SK-N-SH (cell line): ENCODE results near the gene PRAF2. TPM values are rescaled to one million over a fixed set of nuclear protein-coding genes. Genes with fewer than 3 reads are reported as not detected.

Source experiments
- CTCF ChIA-PET: fragments of 300-600, 350-600 bp; formaldehyde crosslinking; extraction: SDS; loops from one replicate; lab custom pipeline; 2021; lab: Yijun Ruan, JAX
- POLR2A ChIA-PET: fragments of 350-600 bp; sonication (Branson Sonifier 250); formaldehyde crosslinking; extraction: SDS; loops from one replicate; lab custom pipeline; 2020; ENCODE audit warnings: antibody characterized with exemption, inconsistent platforms; lab: Yijun Ruan, JAX
- DNase-seq: peaks from one replicate; pipeline ENCODE4 v3.0.0; 2012
- H2AFZ ChIP-seq: fragments of 200-600 bp; sonication (generic); 2 replicates; pipeline ENCODE4 v1.8.1; 2016; ENCODE audit warnings: antibody characterized with exemption, mild to moderate bottlenecking, low read depth
- H3F3A ChIP-seq: fragments of 200-600 bp; sonication (generic); replicated peaks from 2 replicates; pipeline ENCODE3; 2016; ENCODE audit warnings: antibody characterized with exemption, mild to moderate bottlenecking; ENCODE audit not compliant: insufficient read depth
- H3K27ac ChIP-seq, 2 experiments: fragments of 200-500 bp in 1 of 2; fragments of 200-600 bp in 1 of 2; sonication (Bioruptor generic) in 1 of 2; sonication (generic), shearing (Covaris generic) in 1 of 2; 2 replicates each; pipeline versions ENCODE4 v1.5.1 to v1.6.1; 2014 to 2016; ENCODE audit warnings: low read depth in 2 of 2, inconsistent platforms in 1 of 2, low read length in 1 of 2, mild to moderate bottlenecking in 1 of 2, mixed read lengths in 1 of 2
- H3K27me3 ChIP-seq: fragments of 200-600 bp; sonication (generic), shearing (Covaris generic); 2 replicates; pipeline ENCODE4 v1.6.1; 2016; ENCODE audit warnings: mixed run types; ENCODE audit not compliant: insufficient read depth
- H3K36me3 ChIP-seq, 2 experiments: fragments of 200-500 bp in 1 of 2; fragments of 200-600 bp in 1 of 2; sonication (Bioruptor generic) in 1 of 2; sonication (generic) in 1 of 2; replicated peaks in 1 of 2; 2 replicates each; pipeline versions ENCODE3 to v1.5.1; 2014 to 2016; ENCODE audit warnings: low read length in 1 of 2, mild to moderate bottlenecking in 1 of 2; ENCODE audit not compliant: insufficient read depth in 2 of 2, control insufficient read depth in 1 of 2
- H3K4me1 ChIP-seq, 2 experiments: fragments of 200-500 bp in 1 of 2; fragments of 200-600 bp in 1 of 2; sonication (Bioruptor generic) in 1 of 2; sonication (generic), shearing (Covaris generic) in 1 of 2; 2 replicates each; pipeline versions ENCODE4 v1.5.1 to v1.6.1; 2014 to 2016; ENCODE audit warnings: low read depth in 1 of 2, low read length in 1 of 2, mixed run types in 1 of 2; ENCODE audit not compliant: insufficient read depth in 2 of 2, control insufficient read depth in 1 of 2
- H3K4me2 ChIP-seq: fragments of 200-600 bp; sonication (generic), shearing (Covaris generic); 2 replicates; pipeline ENCODE4 v1.6.1; 2017; ENCODE audit warnings: mixed run types
- H3K4me3 ChIP-seq, 2 experiments: fragments of 200-500 bp in 1 of 2; fragments of 200-600 bp in 1 of 2; sonication (Bioruptor generic) in 1 of 2; sonication (generic), shearing (Covaris generic) in 1 of 2; 2 replicates each; pipeline versions ENCODE4 v1.5.1 to v1.8.1; 2014 to 2016; ENCODE audit warnings: low read depth in 2 of 2, inconsistent platforms in 1 of 2, low read length in 1 of 2, mild to moderate bottlenecking in 1 of 2, mixed read lengths in 1 of 2, moderate library complexity in 1 of 2
- H3K79me2 ChIP-seq: fragments of 200-600 bp; sonication (generic); 2 replicates; pipeline ENCODE4 v1.8.1; 2017; ENCODE audit warnings: mild to moderate bottlenecking; ENCODE audit not compliant: insufficient read depth
- H3K9ac ChIP-seq: fragments of 200-600 bp; sonication (generic); 2 replicates; pipeline ENCODE4 v1.6.1; 2017; ENCODE audit warnings: mixed run types
- H3K9me2 ChIP-seq: fragments of 200-600 bp; sonication (generic); 2 replicates; pipeline ENCODE4 v1.6.1; 2017; ENCODE audit warnings: mixed run types
- H3K9me3 ChIP-seq: fragments of 200-600 bp; sonication (generic); 2 replicates; pipeline ENCODE4 v1.6.1; 2017; ENCODE audit warnings: mixed run types, mild to moderate bottlenecking, moderate library complexity
- H4K20me1 ChIP-seq: fragments of 200-600 bp; sonication (generic); 2 replicates; pipeline ENCODE4 v1.6.1; 2017; ENCODE audit warnings: mild to moderate bottlenecking, mixed run types; ENCODE audit not compliant: insufficient read depth
- CHD2 ChIP-seq: fragments of 150-350 bp; IDR thresholded peaks from 2 replicates; pipeline ENCODE4 v1.6.1; 2018; ENCODE audit warnings: low read length; ENCODE audit not compliant: partially characterized antibody
- EZH2phosphoT487 ChIP-seq: fragments of 200-600 bp; sonication (generic); IDR thresholded peaks from 2 replicates; pipeline ENCODE4 v1.6.1; 2017; ENCODE audit warnings: low read depth, mixed run types, mild to moderate bottlenecking, antibody characterized with exemption, moderate library complexity, borderline replicate concordance
- FOSL2 ChIP-seq: IDR thresholded peaks from 2 replicates; pipeline ENCODE4 v1.4.0; 2012; ENCODE audit warnings: low read depth, mild to moderate bottlenecking, moderate library complexity, borderline replicate concordance
- FOXJ3 ChIP-seq: sonication (generic); formaldehyde crosslinking; IDR thresholded peaks from 2 replicates; pipeline ENCODE4 v1.5.1; 2020; ENCODE audit warnings: mild to moderate bottlenecking, missing genetic modification reagents
- FOXM1 ChIP-seq: IDR thresholded peaks from 2 replicates; pipeline ENCODE4 v1.4.0; 2012; ENCODE audit warnings: low read depth, mild to moderate bottlenecking
- GATA2 ChIP-seq: sonication (generic); formaldehyde crosslinking; IDR thresholded peaks from 2 replicates; pipeline ENCODE4 v1.5.0; 2020; ENCODE audit warnings: mild to moderate bottlenecking, missing genetic modification reagents
- JUND ChIP-seq: IDR thresholded peaks from 2 replicates; pipeline ENCODE4 v1.4.0; 2012
- MEF2A ChIP-seq: IDR thresholded peaks from 2 replicates; pipeline ENCODE4 v1.4.0; 2012; ENCODE audit warnings: low read depth, borderline replicate concordance
- MXI1 ChIP-seq: IDR thresholded peaks from 2 replicates; pipeline ENCODE4 v1.6.1; 2012; ENCODE audit warnings: mild to moderate bottlenecking, low read depth, low read length, improper control_type of control experiment
- NFIC ChIP-seq: IDR thresholded peaks from 2 replicates; pipeline ENCODE4 v1.4.0; 2012; ENCODE audit warnings: borderline replicate concordance
- NRF1 ChIP-seq: IDR thresholded peaks from 2 replicates; pipeline ENCODE4 v1.6.1; 2012; ENCODE audit warnings: low read depth, mild to moderate bottlenecking, low read length
- RCOR1 ChIP-seq: fragments of 150-350 bp; IDR thresholded peaks from 2 replicates; pipeline ENCODE4 v1.6.1; 2017; ENCODE audit warnings: antibody characterized with exemption, low read length
- RFX5 ChIP-seq: IDR thresholded peaks from 2 replicates; pipeline ENCODE4 v1.6.1; 2012; ENCODE audit warnings: mild to moderate bottlenecking, improper control_type of control experiment, low read length
- RXRA ChIP-seq: IDR thresholded peaks from 2 replicates; pipeline ENCODE4 v1.4.0; 2012; ENCODE audit warnings: low read depth, mild to moderate bottlenecking, borderline replicate concordance
- SIN3A ChIP-seq: IDR thresholded peaks from 2 replicates; pipeline ENCODE4 v1.6.1; 2012; ENCODE audit warnings: low read depth, mild to moderate bottlenecking, low read length, moderate library complexity, borderline replicate concordance
- SMC3 ChIP-seq: IDR thresholded peaks from 2 replicates; pipeline ENCODE4 v1.6.1; 2012; ENCODE audit warnings: low read depth, low read length, improper control_type of control experiment
- TAF1 ChIP-seq: IDR thresholded peaks from 2 replicates; pipeline ENCODE4 v1.6.1; 2012; ENCODE audit warnings: low read depth, mild to moderate bottlenecking, low read length, moderate library complexity, borderline replicate concordance
- YY1 ChIP-seq: IDR thresholded peaks from 2 replicates; pipeline ENCODE4 v1.4.0; 2012; ENCODE audit warnings: low read depth, mild to moderate bottlenecking
- WGBS: methylation state at CpG from one replicate; pipeline ENCODE4 v1.1.6; 2017; ENCODE audit warnings: low lambda C conversion rate; 5-methylcytosine and 5-hydroxymethylcytosine counted together
- polyA plus RNA-seq, 3 experiments: library from polyadenylated mRNA; depleted of rRNA; stranded (reverse); fragments of >200 nt; gene quantifications; 2 replicates each; pipeline ENCODE4 v1.2.3, GENCODE V29; 2012
- TF ChIP-seq, protein P1 (sequence below): IDR thresholded peaks from 2 replicates; pipeline ENCODE4 v1.4.0; 2012; ENCODE audit warnings: low read depth, borderline replicate concordance
- TF ChIP-seq, protein P2 (sequence below): IDR thresholded peaks from 2 replicates; pipeline ENCODE4 v1.4.0; 2012; ENCODE audit warnings: low read depth, borderline replicate concordance
- TF ChIP-seq, protein P3 (sequence below): IDR thresholded peaks from 2 replicates; pipeline ENCODE4 v1.4.0; 2012; ENCODE audit warnings: low read depth

Gene PRAF2
- polyA plus RNA-seq, 1 of the 3 experiments (the other 2 are of a cell fraction), result 91.9 TPM

DNA sequence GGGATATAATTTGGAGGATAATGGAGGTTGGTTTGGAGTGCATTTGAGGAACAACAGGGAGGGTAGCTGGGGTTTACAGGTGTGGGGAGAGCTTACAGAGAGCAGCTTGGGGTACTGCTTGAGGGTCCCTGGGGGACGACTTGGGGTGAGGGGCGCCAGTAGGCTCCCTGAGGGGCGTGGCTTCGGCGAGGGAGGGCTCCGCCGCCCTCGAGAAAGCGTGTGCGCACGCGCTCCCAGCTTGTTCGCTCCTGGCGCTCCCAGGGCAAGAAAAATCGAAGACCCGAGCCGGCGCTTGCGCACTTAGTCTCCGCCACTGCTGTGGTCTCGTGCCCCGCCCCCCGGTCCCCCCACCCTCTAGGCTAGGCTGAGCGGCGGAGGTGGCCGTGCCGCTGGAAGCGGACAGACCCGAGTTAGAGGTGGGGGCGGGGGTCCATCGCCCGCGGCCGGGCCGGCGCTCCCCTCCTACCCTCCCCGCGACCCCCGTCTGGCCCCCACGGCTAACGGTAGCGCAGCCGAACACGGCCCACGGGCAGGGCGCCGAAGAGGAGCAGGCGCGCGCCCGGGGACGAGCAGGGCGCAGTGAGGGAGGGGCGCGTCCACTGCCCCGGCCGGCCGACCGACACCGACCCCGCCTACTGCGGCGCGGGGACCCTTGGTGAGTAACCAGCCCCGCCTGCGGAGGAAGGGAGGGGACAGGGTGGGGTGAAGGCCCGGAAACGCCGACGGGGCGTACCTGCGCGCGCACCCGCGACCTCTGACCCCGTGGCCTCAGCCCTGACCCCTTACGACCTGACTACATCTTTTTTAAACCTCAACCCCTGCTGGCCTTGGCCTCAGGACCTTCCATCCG lies 20.4 kb downstream of the PRAF2 start:
- POLR2A ChIA-PET, result no interaction called here

DNA sequence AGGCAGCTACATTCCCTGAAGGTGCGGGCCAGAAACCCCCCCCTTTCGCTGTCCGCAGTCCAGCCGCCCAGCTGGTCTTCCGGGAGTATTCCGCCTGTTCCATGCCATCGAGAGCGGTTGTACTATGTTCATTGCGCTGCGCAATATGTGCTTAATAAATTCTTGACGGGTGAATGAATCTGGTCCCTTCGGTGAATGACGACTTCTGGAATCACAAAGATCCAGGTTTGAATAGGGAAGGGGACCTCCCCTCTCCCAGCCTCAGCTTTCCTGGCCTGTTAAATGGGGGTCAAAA lies 29.9 kb downstream of the PRAF2 start:
- ChIA-PET CTCF (interaction anchor here (0.7 to 2.2 kb wide), 6 partner anchors 15 to 412 kb away, joined by 3 to 5 read pairs (median 4); partner anchors contain the start of gene CCDC120), POLR2A (no interaction called here)
- H3K9me2 ChIP-seq, result no peaks in the 10 kb centered on the region
- peaks cover 41% of the 10 kb centered on the region for H3K79me2 ChIP-seq
- H3K4me1 ChIP-seq, result peaks cover 8 to 17% of the 10 kb centered on the region in 2 experiments; a peak in 3 of 4 replicates
- peak overlapping the region in 1 of 2 experiments; percentile 28; a peak in 1 of 4 replicates for H3K27ac ChIP-seq
- peaks cover 0 to 2% of the 10 kb centered on the region in 2 experiments for H3K36me3 ChIP-seq
- no peaks in the 10 kb centered on the region for H3K9me3 ChIP-seq
- no peak overlapping the region for H3K4me3 ChIP-seq
- no peaks in the 10 kb centered on the region for H4K20me1 ChIP-seq
- no peak overlapping the region for H3K4me2 ChIP-seq
- H3K27me3 ChIP-seq, result peaks cover 25% of the 10 kb centered on the region; the same call in 1 of the 2 replicates
- peaks cover 16% of the 10 kb centered on the region for H3F3A ChIP-seq
- DNase-seq, result no peak
- 49% methylated on average over 12 of the region's 13 CpGs for WGBS
- H3K9ac ChIP-seq, result no peak overlapping the region
- H2AFZ ChIP-seq, result peak overlapping the region; percentile 65; the same call in 1 of the 2 replicates
- TF ChIP-seq SIN3A (no peak), SMC3 (no peak), TAF1 (no peak), RCOR1 (no peak), NFIC (no peak), FOXM1 (no peak), JUND (no peak), MXI1 (no peak), RFX5 (no peak), MEF2A (no peak)
- TF ChIP-seq, protein P1, sequence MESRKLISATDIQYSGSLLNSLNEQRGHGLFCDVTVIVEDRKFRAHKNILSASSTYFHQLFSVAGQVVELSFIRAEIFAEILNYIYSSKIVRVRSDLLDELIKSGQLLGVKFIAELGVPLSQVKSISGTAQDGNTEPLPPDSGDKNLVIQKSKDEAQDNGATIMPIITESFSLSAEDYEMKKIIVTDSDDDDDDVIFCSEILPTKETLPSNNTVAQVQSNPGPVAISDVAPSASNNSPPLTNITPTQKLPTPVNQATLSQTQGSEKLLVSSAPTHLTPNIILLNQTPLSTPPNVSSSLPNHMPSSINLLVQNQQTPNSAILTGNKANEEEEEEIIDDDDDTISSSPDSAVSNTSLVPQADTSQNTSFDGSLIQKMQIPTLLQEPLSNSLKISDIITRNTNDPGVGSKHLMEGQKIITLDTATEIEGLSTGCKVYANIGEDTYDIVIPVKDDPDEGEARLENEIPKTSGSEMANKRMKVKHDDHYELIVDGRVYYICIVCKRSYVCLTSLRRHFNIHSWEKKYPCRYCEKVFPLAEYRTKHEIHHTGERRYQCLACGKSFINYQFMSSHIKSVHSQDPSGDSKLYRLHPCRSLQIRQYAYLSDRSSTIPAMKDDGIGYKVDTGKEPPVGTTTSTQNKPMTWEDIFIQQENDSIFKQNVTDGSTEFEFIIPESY, result no peak

More for the DNA sequence above, 20.4 kb downstream of the PRAF2 start:
- Histone ChIP-seq H3F3A (no peaks in the 10 kb centered on the region), H4K20me1 (no peaks in the 10 kb centered on the region), H3K4me2 (peak overlapping the region; percentile 70), H3K79me2 (no peaks in the 10 kb centered on the region), H2AFZ (peak overlapping the region; percentile 75; the same call in 1 of the 2 replicates), H3K27ac (peak overlapping the region in 1 of 2 experiments; percentile 36; a peak in 1 of 4 replicates), H3K4me3 (peak overlapping the region; percentile 52 to 59), H3K4me1 (peaks cover 0 to 11% of the 10 kb centered on the region in 2 experiments; a peak in 1 of 4 replicates), H3K9me2 (no peaks in the 10 kb centered on the region), H3K27me3 (peaks cover 22% of the 10 kb centered on the region; the same call in 1 of the 2 replicates), H3K9me3 (no peaks in the 10 kb centered on the region), H3K36me3 (no peaks in the 10 kb centered on the region), H3K9ac (peak overlapping the region; percentile 63; the same call in 1 of the 2 replicates)
- TF ChIP-seq MXI1, result no peak
- TF ChIP-seq RXRA, result no peak
- TF ChIP-seq, protein P2, sequence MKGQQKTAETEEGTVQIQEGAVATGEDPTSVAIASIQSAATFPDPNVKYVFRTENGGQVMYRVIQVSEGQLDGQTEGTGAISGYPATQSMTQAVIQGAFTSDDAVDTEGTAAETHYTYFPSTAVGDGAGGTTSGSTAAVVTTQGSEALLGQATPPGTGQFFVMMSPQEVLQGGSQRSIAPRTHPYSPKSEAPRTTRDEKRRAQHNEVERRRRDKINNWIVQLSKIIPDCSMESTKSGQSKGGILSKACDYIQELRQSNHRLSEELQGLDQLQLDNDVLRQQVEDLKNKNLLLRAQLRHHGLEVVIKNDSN, result no peak
- peak; percentile 72 for TF ChIP-seq NRF1
- no peak for TF ChIP-seq FOSL2
- TF ChIP-seq, protein P3, sequence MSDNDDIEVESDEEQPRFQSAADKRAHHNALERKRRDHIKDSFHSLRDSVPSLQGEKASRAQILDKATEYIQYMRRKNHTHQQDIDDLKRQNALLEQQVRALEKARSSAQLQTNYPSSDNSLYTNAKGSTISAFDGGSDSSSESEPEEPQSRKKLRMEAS, result peak; percentile 43; the same call in 1 of the 2 replicates
- TF ChIP-seq YY1, result no peak
- no peak for TF ChIP-seq EZH2phosphoT487
- no peak for TF ChIP-seq FOXJ3 (CRISPR knock-in tag)
- TF ChIP-seq NFIC, result no peak
- TF ChIP-seq, protein P1, result no peak
- TF ChIP-seq CHD2, result peak; percentile 6
- TF ChIP-seq RFX5, result no peak
- TF ChIP-seq GATA2 (CRISPR knock-in tag), result no peak
- 26% methylated on average over 16 of the region's 79 CpGs for WGBS
- CTCF ChIA-PET, result no interaction called here
- DNase-seq, result peak; percentile 90
